ENCODE measurements around the gene MYEOV.
A peak's percentile ranks its signal among the peaks of the same experiment; 100 is the strongest.

Gene MYEOV

DNA sequence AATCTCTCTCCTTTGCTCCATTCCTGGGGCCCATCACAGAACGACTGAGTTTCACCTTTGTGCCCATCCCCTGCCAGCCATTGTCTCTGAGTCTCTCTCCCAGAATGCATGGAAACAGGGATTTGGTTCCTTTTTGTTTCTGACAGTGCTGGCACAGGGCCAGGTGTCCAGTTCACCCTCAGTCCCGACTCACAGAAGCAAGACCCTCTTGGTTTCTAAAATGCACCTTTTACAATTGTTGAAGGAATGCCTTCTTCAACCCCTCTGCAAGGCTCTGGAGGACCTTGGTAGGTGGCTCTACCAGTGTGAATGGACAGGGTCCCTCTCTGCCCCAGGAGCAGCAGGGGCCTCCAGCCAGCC is 5.1 kb upstream of the MYEOV start:
- H2BK15ac ChIP-seq (replicated peaks; ENCODE audit: low read depth) = no peak overlapping the region
- H2AK5ac ChIP-seq (ENCODE audit: low read length) = no peak overlapping the region
- no peak overlapping the region for H3K18ac ChIP-seq (ENCODE audit: low read length)
- no peak overlapping the region for H3K4me2 ChIP-seq (ENCODE audit: low read length)
- no peak overlapping the region for H2BK5ac ChIP-seq (ENCODE audit: low read length)
- H3K27me3 ChIP-seq (ENCODE audit: insufficient read depth, low read length, poor library complexity) = no peaks in the 10 kb centered on the region
- no CpG with 5 or more reads among the region's 2 CpGs for WGBS (ENCODE audit: extremely low coverage, insufficient coverage, low lambda C conversion rate)
- H3K56ac ChIP-seq (ENCODE audit: low read length) = no peak overlapping the region
- H3K9ac ChIP-seq (ENCODE audit: low read length) = no peak overlapping the region
- H3K4me1 ChIP-seq (ENCODE audit: control insufficient read depth, low read depth, low read length) = no peaks in the 10 kb centered on the region
- H4K5ac ChIP-seq (ENCODE audit: low read length) = no peak overlapping the region
- H3K79me1 ChIP-seq (ENCODE audit: low read length) = no peaks in the 10 kb centered on the region
- no peak overlapping the region for H3K23ac ChIP-seq (ENCODE audit: low read length)
- H3K27ac ChIP-seq (ENCODE audit: low read depth, low read length) = no peak overlapping the region
- H3K4ac ChIP-seq (ENCODE audit: low read depth, low read length) = no peak overlapping the region
- H3K36me3 ChIP-seq (ENCODE audit: control insufficient read depth, insufficient read depth, low read length) = no peaks in the 10 kb centered on the region
- no peak overlapping the region for H2BK120ac ChIP-seq (ENCODE audit: low read depth, low read length)
- no peak overlapping the region for H3K4me3 ChIP-seq (ENCODE audit: low read length)
- no peak for DNase-seq
- H4K8ac ChIP-seq (ENCODE audit: low read depth, low read length) = no peak overlapping the region
- no peaks in the 10 kb centered on the region for H3K79me2 ChIP-seq (ENCODE audit: control insufficient read depth, insufficient read depth, low read length)

DNA sequence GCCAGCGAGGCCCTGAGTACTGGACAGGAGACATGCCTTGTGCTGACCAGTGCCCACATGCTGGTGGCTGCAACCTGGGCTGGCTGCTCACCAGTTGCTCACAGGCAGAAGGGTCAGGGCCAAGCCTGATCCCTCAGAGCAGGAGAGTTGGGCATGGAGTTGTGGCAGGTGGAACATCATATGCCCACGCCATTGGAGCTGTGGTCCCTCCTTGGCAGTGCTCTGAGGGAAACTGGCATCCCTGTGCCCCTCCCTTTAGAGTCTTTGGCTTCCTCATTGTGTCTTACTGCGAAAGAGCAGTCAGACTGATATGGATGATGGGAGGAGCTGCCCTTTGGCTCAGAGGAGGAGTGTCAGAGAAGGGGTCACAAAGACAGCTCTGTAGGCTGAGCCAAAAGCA is 3.1 kb upstream of the MYEOV start:
- no CpG with 5 or more reads among the region's 3 CpGs for WGBS (ENCODE audit: extremely low coverage, insufficient coverage, low lambda C conversion rate)
- Histone ChIP-seq H3K27me3 (ENCODE audit: insufficient read depth, low read length, poor library complexity) (no peaks in the 10 kb centered on the region), H3K4ac (ENCODE audit: low read depth, low read length) (no peak overlapping the region), H3K9ac (ENCODE audit: low read length) (no peak overlapping the region), H3K18ac (ENCODE audit: low read length) (no peak overlapping the region), H3K4me3 (ENCODE audit: low read length) (no peak overlapping the region), H2BK5ac (ENCODE audit: low read length) (no peak overlapping the region), H3K4me1 (ENCODE audit: control insufficient read depth, low read depth, low read length) (no peaks in the 10 kb centered on the region), H3K36me3 (ENCODE audit: control insufficient read depth, insufficient read depth, low read length) (no peaks in the 10 kb centered on the region), H2AK5ac (ENCODE audit: low read length) (no peak overlapping the region), H3K27ac (ENCODE audit: low read depth, low read length) (no peak overlapping the region), H2BK15ac (replicated peaks; ENCODE audit: low read depth) (no peak overlapping the region), H3K4me2 (ENCODE audit: low read length) (no peak overlapping the region), H4K8ac (ENCODE audit: low read depth, low read length) (no peak overlapping the region), H4K5ac (ENCODE audit: low read length) (no peak overlapping the region), H3K23ac (ENCODE audit: low read length) (no peak overlapping the region), H2BK120ac (ENCODE audit: low read depth, low read length) (no peak overlapping the region), H3K56ac (ENCODE audit: low read length) (no peak overlapping the region), H3K79me2 (ENCODE audit: control insufficient read depth, insufficient read depth, low read length) (no peaks in the 10 kb centered on the region), H3K79me1 (ENCODE audit: low read length) (no peaks in the 10 kb centered on the region)
- DNase-seq = no peak

- no peak overlapping the region for H2BK120ac ChIP-seq (ENCODE audit: low read depth, low read length)
- WGBS (ENCODE audit: extremely low coverage, insufficient coverage, low lambda C conversion rate) = 100% methylated on average over 2 of the region's 4 CpGs
- H3K4ac ChIP-seq (ENCODE audit: low read depth, low read length) = no peak overlapping the region
- no peak overlapping the region for H3K9ac ChIP-seq (ENCODE audit: low read length)
- H3K36me3 ChIP-seq (ENCODE audit: control insufficient read depth, insufficient read depth, low read length) = no peaks in the 10 kb centered on the region
- no peak overlapping the region for H2AK5ac ChIP-seq (ENCODE audit: low read length)
- H3K27ac ChIP-seq (ENCODE audit: low read depth, low read length) = no peak overlapping the region
- H3K18ac ChIP-seq (ENCODE audit: low read length) = no peak overlapping the region
- no peak overlapping the region for H3K4me3 ChIP-seq (ENCODE audit: low read length)
- no peak overlapping the region for H3K23ac ChIP-seq (ENCODE audit: low read length)
- no peak overlapping the region for H4K8ac ChIP-seq (ENCODE audit: low read depth, low read length)
- no peak overlapping the region for H2BK15ac ChIP-seq (replicated peaks; ENCODE audit: low read depth)
- no peak for DNase-seq
- no peak overlapping the region for H2BK5ac ChIP-seq (ENCODE audit: low read length)
- no peak overlapping the region for H3K4me2 ChIP-seq (ENCODE audit: low read length)
- H3K4me1 ChIP-seq (ENCODE audit: control insufficient read depth, low read depth, low read length) = no peaks in the 10 kb centered on the region
- no peak overlapping the region for H4K5ac ChIP-seq (ENCODE audit: low read length)
- no peaks in the 10 kb centered on the region for H3K27me3 ChIP-seq (ENCODE audit: insufficient read depth, low read length, poor library complexity)
- H3K56ac ChIP-seq (ENCODE audit: low read length) = no peak overlapping the region
- no peaks in the 10 kb centered on the region for H3K79me1 ChIP-seq (ENCODE audit: low read length)
- no peaks in the 10 kb centered on the region for H3K79me2 ChIP-seq (ENCODE audit: control insufficient read depth, insufficient read depth, low read length)
Measured at GRCh38 chr11:69291459-69292110, 2.4 kb upstream of the MYEOV start.

- Histone ChIP-seq H3K36me3 (ENCODE audit: control insufficient read depth, insufficient read depth, low read length) (no peaks in the 10 kb centered on the region), H3K18ac (ENCODE audit: low read length) (no peak overlapping the region), H3K79me1 (ENCODE audit: low read length) (no peaks in the 10 kb centered on the region), H3K4me3 (ENCODE audit: low read length) (no peak overlapping the region), H3K79me2 (ENCODE audit: control insufficient read depth, insufficient read depth, low read length) (no peaks in the 10 kb centered on the region), H3K56ac (ENCODE audit: low read length) (no peak overlapping the region), H3K27ac (ENCODE audit: low read depth, low read length) (no peak overlapping the region), H4K5ac (ENCODE audit: low read length) (no peak overlapping the region), H3K4ac (ENCODE audit: low read depth, low read length) (no peak overlapping the region), H3K4me1 (ENCODE audit: control insufficient read depth, low read depth, low read length) (no peaks in the 10 kb centered on the region), H3K23ac (ENCODE audit: low read length) (no peak overlapping the region), H3K27me3 (ENCODE audit: insufficient read depth, low read length, poor library complexity) (no peaks in the 10 kb centered on the region), H2BK5ac (ENCODE audit: low read length) (no peak overlapping the region), H2BK15ac (replicated peaks; ENCODE audit: low read depth) (no peak overlapping the region), H3K9ac (ENCODE audit: low read length) (no peak overlapping the region), H4K8ac (ENCODE audit: low read depth, low read length) (no peak overlapping the region), H2AK5ac (ENCODE audit: low read length) (no peak overlapping the region), H2BK120ac (ENCODE audit: low read depth, low read length) (no peak overlapping the region), H3K4me2 (ENCODE audit: low read length) (no peak overlapping the region)
- peak; percentile 81 for DNase-seq
- no CpG with 5 or more reads among the region's 8 CpGs for WGBS (ENCODE audit: extremely low coverage, insufficient coverage, low lambda C conversion rate)
Measured at GRCh38 chr11:69292221-69292648, 1.7 kb upstream of the MYEOV start.

- Histone ChIP-seq H3K23ac (ENCODE audit: low read length) (no peak overlapping the region), H3K79me2 (ENCODE audit: control insufficient read depth, insufficient read depth, low read length) (no peaks in the 10 kb centered on the region), H3K79me1 (ENCODE audit: low read length) (no peaks in the 10 kb centered on the region), H4K5ac (ENCODE audit: low read length) (no peak overlapping the region), H2BK15ac (replicated peaks; ENCODE audit: low read depth) (no peak overlapping the region), H3K4me2 (ENCODE audit: low read length) (no peak overlapping the region), H3K4me1 (ENCODE audit: control insufficient read depth, low read depth, low read length) (no peaks in the 10 kb centered on the region), H3K56ac (ENCODE audit: low read length) (no peak overlapping the region), H3K4ac (ENCODE audit: low read depth, low read length) (no peak overlapping the region), H2AK5ac (ENCODE audit: low read length) (no peak overlapping the region), H2BK5ac (ENCODE audit: low read length) (no peak overlapping the region), H2BK120ac (ENCODE audit: low read depth, low read length) (no peak overlapping the region), H3K27ac (ENCODE audit: low read depth, low read length) (no peak overlapping the region), H3K9ac (ENCODE audit: low read length) (no peak overlapping the region), H3K27me3 (ENCODE audit: insufficient read depth, low read length, poor library complexity) (no peaks in the 10 kb centered on the region), H4K8ac (ENCODE audit: low read depth, low read length) (no peak overlapping the region), H3K36me3 (ENCODE audit: control insufficient read depth, insufficient read depth, low read length) (no peaks in the 10 kb centered on the region), H3K18ac (ENCODE audit: low read length) (no peak overlapping the region), H3K4me3 (ENCODE audit: low read length) (no peak overlapping the region)
- peak; percentile 73 for DNase-seq
- WGBS (ENCODE audit: extremely low coverage, insufficient coverage, low lambda C conversion rate) = no CpG with 5 or more reads among the region's 8 CpGs
Measured at GRCh38 chr11:69293087-69293486, 868 bp upstream of the MYEOV start.

DNA sequence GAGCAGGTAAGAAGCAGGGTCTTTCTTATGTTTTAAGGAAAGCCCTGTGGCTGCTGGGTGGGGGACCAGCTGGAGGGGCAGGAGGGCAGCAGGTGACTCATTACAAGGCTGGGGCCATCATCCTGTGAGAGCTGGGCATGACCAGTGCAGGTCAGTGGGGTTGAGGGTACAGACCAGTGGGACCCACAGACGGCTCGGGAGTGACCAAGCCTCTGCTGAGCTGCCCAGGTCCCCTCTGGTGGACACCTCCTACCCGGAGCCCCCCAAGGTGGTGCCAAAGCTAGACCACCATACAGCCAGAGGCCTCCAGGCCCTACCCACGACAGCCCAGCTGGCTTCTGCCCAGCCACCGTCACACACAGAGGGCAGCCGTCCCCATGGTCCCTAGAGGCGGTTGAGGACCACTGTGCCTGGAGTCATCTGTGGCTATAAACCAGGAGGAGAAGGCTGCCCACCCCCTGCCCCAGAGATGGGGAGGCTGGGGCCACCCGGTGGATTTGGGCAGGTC is 670 bp downstream of the MYEOV start:
- Histone ChIP-seq H3K4ac (ENCODE audit: low read depth, low read length) (no peak overlapping the region), H3K23ac (ENCODE audit: low read length) (no peak overlapping the region), H3K4me1 (ENCODE audit: control insufficient read depth, low read depth, low read length) (no peaks in the 10 kb centered on the region), H3K56ac (ENCODE audit: low read length) (no peak overlapping the region), H3K4me2 (ENCODE audit: low read length) (no peak overlapping the region), H3K79me2 (ENCODE audit: control insufficient read depth, insufficient read depth, low read length) (no peaks in the 10 kb centered on the region), H3K18ac (ENCODE audit: low read length) (no peak overlapping the region), H4K5ac (ENCODE audit: low read length) (no peak overlapping the region), H2AK5ac (ENCODE audit: low read length) (no peak overlapping the region), H3K9ac (ENCODE audit: low read length) (no peak overlapping the region), H3K36me3 (ENCODE audit: control insufficient read depth, insufficient read depth, low read length) (no peaks in the 10 kb centered on the region), H4K8ac (ENCODE audit: low read depth, low read length) (no peak overlapping the region), H2BK15ac (replicated peaks; ENCODE audit: low read depth) (no peak overlapping the region), H2BK5ac (ENCODE audit: low read length) (no peak overlapping the region), H2BK120ac (ENCODE audit: low read depth, low read length) (no peak overlapping the region), H3K27me3 (ENCODE audit: insufficient read depth, low read length, poor library complexity) (no peaks in the 10 kb centered on the region), H3K79me1 (ENCODE audit: low read length) (no peaks in the 10 kb centered on the region), H3K27ac (ENCODE audit: low read depth, low read length) (no peak overlapping the region), H3K4me3 (ENCODE audit: low read length) (no peak overlapping the region)
- no peak for DNase-seq
- WGBS (ENCODE audit: extremely low coverage, insufficient coverage, low lambda C conversion rate) = no CpG with 5 or more reads among the region's 8 CpGs

Measured in mesendoderm (in vitro differentiated cells).